Measurements from ENCODE around the gene ABCD1.

GRCh38 chrX:153731117-153731844 lies 6.6 kb downstream of the ABCD1 start:
- TF ChIP-seq POLR2A (IDR thresholded peaks at IDR 0.05; ENCODE audit: low read depth, low read length) (no peak), POLR2AphosphoS5 (IDR thresholded peaks at IDR 0.05; ENCODE audit: low read depth, low read length) (no peak)

All from GM12891 (cell line).